Muscle of leg (tissue), 11 donors: ENCODE measurements around the gene MEIOSIN. TPM values are rescaled to one million over a fixed set of nuclear protein-coding genes. Genes with fewer than 3 reads are reported as not detected.

Experiments
- DNase-seq: peaks from one replicate; pipeline ENCODE4 v3.0.0; 2013
- H3K27ac ChIP-seq: one replicate; pipeline ENCODE4 v1.5.1; 2013; ENCODE audit warnings: mild to moderate bottlenecking, low read length, control low read depth
- H3K27me3 ChIP-seq: one replicate; pipeline ENCODE4 v1.6.1; 2013; ENCODE audit warnings: low read length; ENCODE audit not compliant: control insufficient read depth, insufficient read depth
- H3K36me3 ChIP-seq: one replicate; pipeline ENCODE4 v1.6.1; 2013; ENCODE audit warnings: low read length; ENCODE audit not compliant: control insufficient read depth, insufficient read depth
- H3K4me1 ChIP-seq: one replicate; pipeline ENCODE4 v1.6.1; 2013; ENCODE audit warnings: low read length; ENCODE audit not compliant: control insufficient read depth, insufficient read depth
- H3K4me3 ChIP-seq: one replicate; pipeline ENCODE4 v1.5.1; 2013; ENCODE audit warnings: low read length, control low read depth
- H3K9me3 ChIP-seq: replicated peaks from 2 replicates; pipeline ENCODE4 v1.6.1; 2013; ENCODE audit warnings: low read depth, low read length; ENCODE audit not compliant: control insufficient read depth
- WGBS: methylation state at CpG from one replicate; pipeline ENCODE4 v1.1.5; 2013; ENCODE audit warnings: missing lambda C conversion rate; ENCODE audit not compliant: insufficient coverage; 5-methylcytosine and 5-hydroxymethylcytosine counted together
- polyA plus RNA-seq, 8 donors: library from polyadenylated mRNA; unstranded; fragments of 120-200 nt; gene quantifications; one replicate each; pipeline versions ENCODE4 v1.2.1 to v1.2.3, GENCODE V29; 2013; ENCODE audit warnings: inconsistent platforms in 1 of 8, low replicate concordance in 1 of 8; ENCODE audit not compliant: insufficient read length in 8 of 8, insufficient read depth in 1 of 8
- total RNA-seq: library from RNA; stranded (reverse); fragments of 120-200 nt; gene quantifications from one replicate; pipeline ENCODE4 v1.2.4, GENCODE V29; 2013

MEIOSIN gene
- total and polyA plus RNA-seq, 9 donors: 0.04 TPM; not detected in 8

- H3K4me1 ChIP-seq: no peaks in the 10 kb centered on the region
- H3K4me3 ChIP-seq: no peak overlapping the region
- no peak for DNase-seq
- H3K36me3 ChIP-seq: peaks cover 13% of the 10 kb centered on the region
- H3K27ac ChIP-seq: no peak overlapping the region
- no peaks in the 10 kb centered on the region for H3K27me3 ChIP-seq
- 93% methylated on average over 6 of the region's 12 CpGs for WGBS
- H3K9me3 ChIP-seq: no peaks in the 10 kb centered on the region
Measured at GRCh38 chr19:45705710-45706415, 27.4 kb upstream of the MEIOSIN start.

- H3K4me1 ChIP-seq: no peaks in the 10 kb centered on the region
- DNase-seq: no peak
- WGBS: 65% methylated on average over 2 of the region's 10 CpGs
- H3K9me3 ChIP-seq: no peaks in the 10 kb centered on the region
- H3K27ac ChIP-seq: no peak overlapping the region
- no peak overlapping the region for H3K4me3 ChIP-seq
- H3K36me3 ChIP-seq: peaks cover 28% of the 10 kb centered on the region
- H3K27me3 ChIP-seq: no peaks in the 10 kb centered on the region
Measured at GRCh38 chr19:45710356-45711130, 22.7 kb upstream of the MEIOSIN start.

- Histone ChIP-seq H3K27me3 (no peaks in the 10 kb centered on the region), H3K36me3 (peaks cover 28% of the 10 kb centered on the region), H3K27ac (no peak overlapping the region), H3K4me1 (peaks cover 3% of the 10 kb centered on the region), H3K4me3 (no peak overlapping the region), H3K9me3 (no peaks in the 10 kb centered on the region)
- no peak for DNase-seq
- WGBS: 89% methylated on average over 74 of the region's 76 CpGs
Measured at GRCh38 chr19:45711851-45712698, 21.2 kb upstream of the MEIOSIN start.

- H3K27ac ChIP-seq: no peak overlapping the region
- H3K27me3 ChIP-seq: no peaks in the 10 kb centered on the region
- H3K4me1 ChIP-seq: peaks cover 3% of the 10 kb centered on the region
- peaks cover 28% of the 10 kb centered on the region for H3K36me3 ChIP-seq
- DNase-seq: no peak
- WGBS: 89% methylated on average over 25 of the region's 25 CpGs
- no peak overlapping the region for H3K4me3 ChIP-seq
- no peaks in the 10 kb centered on the region for H3K9me3 ChIP-seq
Measured at GRCh38 chr19:45712699-45713067, 20.6 kb upstream of the MEIOSIN start.

- Histone ChIP-seq H3K27ac (no peak overlapping the region), H3K4me3 (no peak overlapping the region), H3K4me1 (peaks cover 7% of the 10 kb centered on the region), H3K27me3 (no peaks in the 10 kb centered on the region), H3K9me3 (no peaks in the 10 kb centered on the region), H3K36me3 (peaks cover 28% of the 10 kb centered on the region)
- WGBS: 92% methylated on average over 11 of the region's 15 CpGs
- no peak for DNase-seq
Measured at GRCh38 chr19:45713141-45713540, 20.1 kb upstream of the MEIOSIN start.

- Histone ChIP-seq H3K27me3 (no peaks in the 10 kb centered on the region), H3K36me3 (peaks cover 24% of the 10 kb centered on the region), H3K9me3 (no peaks in the 10 kb centered on the region), H3K4me1 (peaks cover 9% of the 10 kb centered on the region), H3K4me3 (no peak overlapping the region), H3K27ac (no peak overlapping the region)
- 92% methylated on average over 2 of the region's 3 CpGs for WGBS
- DNase-seq: no peak
Measured at GRCh38 chr19:45715139-45715538, 18.1 kb upstream of the MEIOSIN start.

GRCh38 chr19:45716359-45717130 is 16.7 kb upstream of the MEIOSIN start:
- peaks cover 9% of the 10 kb centered on the region for H3K4me1 ChIP-seq
- H3K4me3 ChIP-seq: peak overlapping the region; percentile 79
- H3K27me3 ChIP-seq: no peaks in the 10 kb centered on the region
- WGBS: 3% methylated on average over 14 of the region's 24 CpGs
- H3K27ac ChIP-seq: peak overlapping the region; percentile 88
- no peaks in the 10 kb centered on the region for H3K9me3 ChIP-seq
- H3K36me3 ChIP-seq: peaks cover 18% of the 10 kb centered on the region
- peak; percentile 42 for DNase-seq

GRCh38 chr19:45717131-45717982 is 15.9 kb upstream of the MEIOSIN start:
- peak overlapping the region; percentile 95 for H3K27ac ChIP-seq
- H3K9me3 ChIP-seq: no peaks in the 10 kb centered on the region
- whole genome bisulfite sequencing: under 1% methylated on average over 26 of the region's 51 CpGs
- H3K27me3 ChIP-seq: no peaks in the 10 kb centered on the region
- peaks cover 16% of the 10 kb centered on the region for H3K36me3 ChIP-seq
- DNase-seq: peak; percentile 100
- H3K4me1 ChIP-seq: peaks cover 9% of the 10 kb centered on the region
- peak overlapping the region; percentile 79 for H3K4me3 ChIP-seq
